HCT116 (cell line): ENCODE data around the gene QRSL1. TPM values are rescaled to one million over a fixed set of nuclear protein-coding genes. Genes with fewer than 3 reads are reported as not detected.

Source experiments
- ATAC-seq: fragments of 200-7000 bp; cut with Tn5 transposase; 2 replicates; pipeline ENCODE4 v1.9.1; 2020; ENCODE audit warnings: mild to moderate bottlenecking, moderate library complexity
- BruUV-seq: library from RNA; stranded (reverse); fragments of 400-500 nt; replicated peaks from 2 replicates; lab custom pipeline; 2021; lab: Mats Ljungman, UMichigan
- CTCF ChIA-PET: fragments of 300-600 bp; sonication (Branson Sonifier 250); formaldehyde crosslinking; loops from one replicate; lab custom pipeline; 2021; ENCODE audit warnings: antibody characterized with exemption; lab: Charles Lee
- POLR2A ChIA-PET: fragments of 300-600, 350-600 bp; sonication (Branson Sonifier 250); formaldehyde crosslinking; loops from one replicate; lab custom pipeline; 2021; ENCODE audit warnings: antibody characterized with exemption; lab: Charles Lee
- RAD21 ChIA-PET, 2 experiments: fragments of 300-600 bp; sonication (Branson Sonifier 250); formaldehyde crosslinking; loops; one replicate each; lab custom pipeline; 2023; ENCODE audit warnings: low total read pairs in 2 of 2; ENCODE audit not compliant: uncharacterized antibody in 2 of 2, unreplicated experiment in 2 of 2, low non-redundant PET in 1 of 2; lab: Charles Lee
- DNase-seq: peaks from one replicate; pipeline ENCODE4 v3.0.0-alpha.2; 2010; ENCODE audit warnings: low read depth, low spot score
- H2AFZ ChIP-seq: fragments of 200-600 bp; shearing (Covaris generic), sonication (generic); 2 replicates; pipeline ENCODE4 v1.6.1; 2017; ENCODE audit warnings: low read depth, mixed run types, mixed read lengths, antibody characterized with exemption, low read length; ENCODE audit not compliant: poor library complexity, severe bottlenecking
- H3K27ac ChIP-seq: 2 replicates; pipeline ENCODE4 v1.5.1; 2012; ENCODE audit warnings: low read depth, low read length
- H3K27me3 ChIP-seq: fragments of 200-600 bp; sonication (generic); 2 replicates; pipeline ENCODE4 v1.6.1; 2016; ENCODE audit warnings: mixed run types, low read length, mixed read lengths; ENCODE audit not compliant: insufficient read depth
- H3K36me3 ChIP-seq, 2 experiments: fragments of 200-500 bp in 1 of 2; fragments of 200-600 bp in 1 of 2; sonication (Bioruptor generic) in 1 of 2; sonication (generic) in 1 of 2; 2 replicates each; pipeline versions ENCODE4 v1.5.1 to v1.6.1; 2014 to 2016; ENCODE audit warnings: low read length in 2 of 2, inconsistent platforms in 1 of 2, mixed read lengths in 1 of 2, mixed run types in 1 of 2; ENCODE audit not compliant: insufficient read depth in 2 of 2, control insufficient read depth in 1 of 2
- H3K4me1 ChIP-seq, 2 experiments: fragments of 200-600 bp in 1 of 2; sonication (generic) in 1 of 2; 2 replicates each; pipeline versions ENCODE4 v1.5.1 to v1.6.1; 2012 to 2017; ENCODE audit warnings: low read length in 2 of 2, inconsistent platforms in 1 of 2, mild to moderate bottlenecking in 1 of 2, mixed read lengths in 1 of 2, mixed run types in 1 of 2, moderate library complexity in 1 of 2; ENCODE audit not compliant: insufficient read depth in 2 of 2, control insufficient read depth in 1 of 2
- H3K4me2 ChIP-seq: fragments of 200-600 bp; sonication (generic); 2 replicates; pipeline ENCODE4 v1.6.1; 2017; ENCODE audit warnings: mixed run types, low read length, mixed read lengths
- H3K4me3 ChIP-seq, 2 experiments: fragments of 200-600 bp in 1 of 2; sonication (generic) in 1 of 2; replicated peaks in 1 of 2; 2 replicates each; pipeline ENCODE4 v1.5.1; 2011 to 2016; ENCODE audit warnings: low read length in 2 of 2, control low read depth in 1 of 2, low read depth in 1 of 2, mild to moderate bottlenecking in 1 of 2, mixed read lengths in 1 of 2, mixed run types in 1 of 2
- H3K79me2 ChIP-seq: fragments of 200-600 bp; sonication (generic); 2 replicates; pipeline ENCODE4 v1.6.1; 2017; ENCODE audit warnings: mild to moderate bottlenecking, mixed run types, low read length, moderate library complexity, mixed read lengths; ENCODE audit not compliant: insufficient read depth
- H3K9ac ChIP-seq: fragments of 200-600 bp; sonication (generic); 2 replicates; pipeline ENCODE4 v1.6.1; 2016; ENCODE audit warnings: low read length, mixed read lengths
- H3K9me2 ChIP-seq: fragments of 200-600 bp; sonication (generic), shearing (Covaris generic); 2 replicates; pipeline ENCODE4 v1.6.1; 2017; ENCODE audit warnings: mixed run types, mild to moderate bottlenecking, moderate library complexity; ENCODE audit not compliant: insufficient read depth
- H3K9me3 ChIP-seq, 2 experiments: fragments of 200-500 bp in 1 of 2; fragments of 200-600 bp in 1 of 2; sonication (Bioruptor generic) in 1 of 2; sonication (generic) in 1 of 2; 2 replicates each; pipeline ENCODE4 v1.6.1; 2014 to 2017; ENCODE audit warnings: low read length in 2 of 2, mixed read lengths in 2 of 2, inconsistent platforms in 1 of 2, low read depth in 1 of 2, mild to moderate bottlenecking in 1 of 2, mixed run types in 1 of 2, moderate library complexity in 1 of 2; ENCODE audit not compliant: control insufficient read depth in 1 of 2, insufficient read depth in 1 of 2
- H4K20me1 ChIP-seq: fragments of 200-600 bp; sonication (generic), shearing (Covaris generic); 2 replicates; pipeline ENCODE4 v1.6.1; 2017; ENCODE audit warnings: mixed run types, mild to moderate bottlenecking, moderate library complexity; ENCODE audit not compliant: insufficient read depth
- CBX3 ChIP-seq: IDR thresholded peaks from 2 replicates; pipeline ENCODE4 v1.6.1; 2012; ENCODE audit warnings: low read depth
- FOSL1 ChIP-seq: IDR thresholded peaks from 2 replicates; pipeline ENCODE4 v1.6.1; 2012; ENCODE audit warnings: low read depth
- RAD21 ChIP-seq: IDR thresholded peaks from 2 replicates; pipeline ENCODE4 v1.6.1; 2012; ENCODE audit warnings: low read depth, mild to moderate bottlenecking
- SIN3A ChIP-seq: IDR thresholded peaks from 2 replicates; pipeline ENCODE4 v1.6.1; 2012; ENCODE audit warnings: low read depth
- SRF ChIP-seq: IDR thresholded peaks from 2 replicates; pipeline ENCODE4 v1.6.1; 2012; ENCODE audit warnings: low read depth
- YY1 ChIP-seq: IDR thresholded peaks from 2 replicates; pipeline ENCODE4 v1.6.1; 2011; ENCODE audit warnings: low read length, low read depth, moderate library complexity, mild to moderate bottlenecking; ENCODE audit not compliant: insufficient replicate concordance; ENCODE audit errors: extremely low read depth
- intact Hi-C: fragments of 100-400 bp; cut with micrococcal nuclease; formaldehyde crosslinking; loops from 2 replicates; pipeline ENCODE4 v1.10.0; 2022
- total RNA-seq: library from RNA; stranded (reverse); gene quantifications from one replicate; pipeline ENCODE4 v1.2.1, GENCODE V29; 2021; ENCODE audit not compliant: unreplicated experiment
- TF ChIP-seq, protein P1 (sequence below): IDR thresholded peaks from 2 replicates; pipeline ENCODE4 v1.6.1; 2011; ENCODE audit warnings: mild to moderate bottlenecking, low read length, moderate library complexity; ENCODE audit not compliant: insufficient replicate concordance; ENCODE audit errors: extremely low read depth
- TF ChIP-seq, protein P2 (sequence below): IDR thresholded peaks from 2 replicates; pipeline ENCODE4 v1.6.1; 2012
- TF ChIP-seq, protein P3 (sequence below): IDR thresholded peaks from 2 replicates; pipeline ENCODE4 v1.6.1; 2012; ENCODE audit warnings: low read depth

Gene QRSL1
- total RNA-seq, 1 experiment from 2014 or later: 16.0 TPM

DNA sequence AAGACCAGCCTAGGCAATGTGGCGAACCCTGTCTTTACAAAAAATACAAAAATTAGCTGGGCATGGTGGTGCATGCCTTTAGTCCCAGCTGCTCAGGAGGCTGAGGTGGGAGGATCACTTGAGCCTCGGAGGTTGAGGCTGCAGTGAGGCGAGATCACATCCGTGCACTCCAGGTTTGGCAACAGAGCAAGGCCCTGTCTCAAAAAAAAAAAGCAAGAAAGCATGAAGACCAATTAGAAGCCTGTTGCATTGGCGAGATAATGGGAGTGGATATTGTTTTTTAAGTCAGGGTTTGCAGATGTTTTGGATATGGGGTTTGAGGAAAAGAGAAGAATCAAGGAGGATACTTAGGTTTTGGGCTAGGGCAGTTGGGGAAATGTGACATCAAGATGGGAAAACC is 5.2 kb downstream of the QRSL1 start:
- CTCF ChIA-PET: no interaction called here
- H3K27ac ChIP-seq: no peak overlapping the region
- no peak overlapping the region for H3K9ac ChIP-seq
- H3K27me3 ChIP-seq: no peaks in the 10 kb centered on the region
- TF ChIP-seq YY1 (no peak), SRF (no peak)
- TF ChIP-seq, protein P1, sequence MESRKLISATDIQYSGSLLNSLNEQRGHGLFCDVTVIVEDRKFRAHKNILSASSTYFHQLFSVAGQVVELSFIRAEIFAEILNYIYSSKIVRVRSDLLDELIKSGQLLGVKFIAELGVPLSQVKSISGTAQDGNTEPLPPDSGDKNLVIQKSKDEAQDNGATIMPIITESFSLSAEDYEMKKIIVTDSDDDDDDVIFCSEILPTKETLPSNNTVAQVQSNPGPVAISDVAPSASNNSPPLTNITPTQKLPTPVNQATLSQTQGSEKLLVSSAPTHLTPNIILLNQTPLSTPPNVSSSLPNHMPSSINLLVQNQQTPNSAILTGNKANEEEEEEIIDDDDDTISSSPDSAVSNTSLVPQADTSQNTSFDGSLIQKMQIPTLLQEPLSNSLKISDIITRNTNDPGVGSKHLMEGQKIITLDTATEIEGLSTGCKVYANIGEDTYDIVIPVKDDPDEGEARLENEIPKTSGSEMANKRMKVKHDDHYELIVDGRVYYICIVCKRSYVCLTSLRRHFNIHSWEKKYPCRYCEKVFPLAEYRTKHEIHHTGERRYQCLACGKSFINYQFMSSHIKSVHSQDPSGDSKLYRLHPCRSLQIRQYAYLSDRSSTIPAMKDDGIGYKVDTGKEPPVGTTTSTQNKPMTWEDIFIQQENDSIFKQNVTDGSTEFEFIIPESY: no peak
- intact Hi-C loops: no loop called here
- no peak overlapping the region for H3K4me2 ChIP-seq
- POLR2A ChIA-PET: no interaction called here
- H3K4me3 ChIP-seq: no peak overlapping the region
- peaks cover 3 to 5% of the 10 kb centered on the region in 2 experiments; a peak in 1 of 4 replicates for H3K4me1 ChIP-seq
- H4K20me1 ChIP-seq: no peaks in the 10 kb centered on the region
- no peak overlapping the region for H2AFZ ChIP-seq
- H3K36me3 ChIP-seq: no peaks in the 10 kb centered on the region
- RAD21 ChIA-PET: no interaction called here
- ATAC-seq (no peak), DNase-seq (no peak)
- peaks cover 85% of the 10 kb centered on the region for H3K79me2 ChIP-seq
- no peaks in the 10 kb centered on the region for H3K9me3 ChIP-seq
- BruUV-seq: no TSS peak
- H3K9me2 ChIP-seq: no peaks in the 10 kb centered on the region

DNA sequence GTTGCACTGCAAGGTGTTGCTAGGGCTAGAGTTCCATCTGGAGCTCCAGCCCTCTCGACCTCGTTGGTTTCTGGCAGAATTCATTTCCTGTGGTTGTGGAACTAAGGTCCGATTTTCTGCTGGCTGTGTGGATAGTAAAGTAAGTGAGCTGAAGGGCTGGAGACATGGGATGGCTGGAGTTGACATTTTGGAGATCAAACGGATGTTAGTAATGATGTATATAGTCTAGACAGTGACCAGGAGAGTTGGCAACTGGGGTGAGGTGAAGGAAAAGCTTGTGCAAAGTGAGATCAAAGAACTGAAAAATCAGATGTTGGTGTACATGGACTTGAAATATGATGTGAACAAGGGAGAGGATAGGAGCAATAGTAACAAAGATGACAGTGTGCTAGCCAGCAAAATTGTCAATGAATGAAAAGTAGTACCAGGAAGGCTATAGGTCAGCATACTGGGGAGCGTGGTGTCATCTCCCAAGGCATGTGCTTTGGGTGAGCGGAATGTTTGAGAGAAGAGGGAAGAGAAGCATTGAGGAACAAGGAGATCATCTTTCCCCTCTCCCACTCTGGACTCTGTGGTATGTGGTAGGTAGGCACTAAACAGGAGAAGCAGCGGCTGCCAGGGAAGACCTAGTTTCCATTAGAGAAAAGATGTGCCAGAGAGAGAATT is 7.8 kb downstream of the QRSL1 start:
- ChIA-PET RAD21 (interaction anchor here in 1 of 2 experiments (0.6 kb wide), 1 partner anchor 1506 kb away, joined by 4 read pairs; no protein-coding TSS in a partner anchor), CTCF (interaction anchor here (1.6 kb wide), 1 partner anchor 342 kb away, joined by 4 read pairs; no protein-coding TSS in a partner anchor), POLR2A (no interaction called here)
- Histone ChIP-seq H3K9me3 (no peaks in the 10 kb centered on the region), H4K20me1 (no peaks in the 10 kb centered on the region; the same call in 1 of the 2 replicates), H3K79me2 (peaks cover 79% of the 10 kb centered on the region), H3K27ac (no peak overlapping the region), H3K4me3 (no peak overlapping the region), H2AFZ (no peak overlapping the region), H3K4me1 (no peaks in the 10 kb centered on the region), H3K27me3 (no peaks in the 10 kb centered on the region), H3K9ac (no peak overlapping the region), H3K36me3 (no peaks in the 10 kb centered on the region; a peak in 1 of 4 replicates), H3K9me2 (no peaks in the 10 kb centered on the region), H3K4me2 (no peak overlapping the region)
- intact Hi-C loops: no loop called here
- no TSS peak for BruUV-seq
- DNase-seq (no peak), ATAC-seq (no peak)
- TF ChIP-seq CBX3 (no peak), RAD21 (no peak), SIN3A (no peak), FOSL1 (no peak), SRF (no peak)
- TF ChIP-seq, protein P2, sequence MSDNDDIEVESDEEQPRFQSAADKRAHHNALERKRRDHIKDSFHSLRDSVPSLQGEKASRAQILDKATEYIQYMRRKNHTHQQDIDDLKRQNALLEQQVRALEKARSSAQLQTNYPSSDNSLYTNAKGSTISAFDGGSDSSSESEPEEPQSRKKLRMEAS: no peak
- TF ChIP-seq, protein P3, sequence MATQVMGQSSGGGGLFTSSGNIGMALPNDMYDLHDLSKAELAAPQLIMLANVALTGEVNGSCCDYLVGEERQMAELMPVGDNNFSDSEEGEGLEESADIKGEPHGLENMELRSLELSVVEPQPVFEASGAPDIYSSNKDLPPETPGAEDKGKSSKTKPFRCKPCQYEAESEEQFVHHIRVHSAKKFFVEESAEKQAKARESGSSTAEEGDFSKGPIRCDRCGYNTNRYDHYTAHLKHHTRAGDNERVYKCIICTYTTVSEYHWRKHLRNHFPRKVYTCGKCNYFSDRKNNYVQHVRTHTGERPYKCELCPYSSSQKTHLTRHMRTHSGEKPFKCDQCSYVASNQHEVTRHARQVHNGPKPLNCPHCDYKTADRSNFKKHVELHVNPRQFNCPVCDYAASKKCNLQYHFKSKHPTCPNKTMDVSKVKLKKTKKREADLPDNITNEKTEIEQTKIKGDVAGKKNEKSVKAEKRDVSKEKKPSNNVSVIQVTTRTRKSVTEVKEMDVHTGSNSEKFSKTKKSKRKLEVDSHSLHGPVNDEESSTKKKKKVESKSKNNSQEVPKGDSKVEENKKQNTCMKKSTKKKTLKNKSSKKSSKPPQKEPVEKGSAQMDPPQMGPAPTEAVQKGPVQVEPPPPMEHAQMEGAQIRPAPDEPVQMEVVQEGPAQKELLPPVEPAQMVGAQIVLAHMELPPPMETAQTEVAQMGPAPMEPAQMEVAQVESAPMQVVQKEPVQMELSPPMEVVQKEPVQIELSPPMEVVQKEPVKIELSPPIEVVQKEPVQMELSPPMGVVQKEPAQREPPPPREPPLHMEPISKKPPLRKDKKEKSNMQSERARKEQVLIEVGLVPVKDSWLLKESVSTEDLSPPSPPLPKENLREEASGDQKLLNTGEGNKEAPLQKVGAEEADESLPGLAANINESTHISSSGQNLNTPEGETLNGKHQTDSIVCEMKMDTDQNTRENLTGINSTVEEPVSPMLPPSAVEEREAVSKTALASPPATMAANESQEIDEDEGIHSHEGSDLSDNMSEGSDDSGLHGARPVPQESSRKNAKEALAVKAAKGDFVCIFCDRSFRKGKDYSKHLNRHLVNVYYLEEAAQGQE: no peak
- TF ChIP-seq, protein P1: no peak
